DMS114 treated with DMSO at 0.1 percent for 48 hours (cell line): ENCODE data around the gene PRPF6.
"Not testable (repeated sequence)": the region's sequence is repeated elsewhere in the genome, so short reads cannot be mapped to it uniquely, and the experiment has no call there.

Experiments used
- DNase-seq: peaks from one replicate; lab custom pipeline; 2025; ENCODE audit not compliant: unreplicated experiment; lab: John Stamatoyannopoulos, UW

PRPF6 gene

GRCh38 chr20:63959699-63960075 is 21.2 kb upstream of the PRPF6 start:
- DNase-seq = no peak

DNA sequence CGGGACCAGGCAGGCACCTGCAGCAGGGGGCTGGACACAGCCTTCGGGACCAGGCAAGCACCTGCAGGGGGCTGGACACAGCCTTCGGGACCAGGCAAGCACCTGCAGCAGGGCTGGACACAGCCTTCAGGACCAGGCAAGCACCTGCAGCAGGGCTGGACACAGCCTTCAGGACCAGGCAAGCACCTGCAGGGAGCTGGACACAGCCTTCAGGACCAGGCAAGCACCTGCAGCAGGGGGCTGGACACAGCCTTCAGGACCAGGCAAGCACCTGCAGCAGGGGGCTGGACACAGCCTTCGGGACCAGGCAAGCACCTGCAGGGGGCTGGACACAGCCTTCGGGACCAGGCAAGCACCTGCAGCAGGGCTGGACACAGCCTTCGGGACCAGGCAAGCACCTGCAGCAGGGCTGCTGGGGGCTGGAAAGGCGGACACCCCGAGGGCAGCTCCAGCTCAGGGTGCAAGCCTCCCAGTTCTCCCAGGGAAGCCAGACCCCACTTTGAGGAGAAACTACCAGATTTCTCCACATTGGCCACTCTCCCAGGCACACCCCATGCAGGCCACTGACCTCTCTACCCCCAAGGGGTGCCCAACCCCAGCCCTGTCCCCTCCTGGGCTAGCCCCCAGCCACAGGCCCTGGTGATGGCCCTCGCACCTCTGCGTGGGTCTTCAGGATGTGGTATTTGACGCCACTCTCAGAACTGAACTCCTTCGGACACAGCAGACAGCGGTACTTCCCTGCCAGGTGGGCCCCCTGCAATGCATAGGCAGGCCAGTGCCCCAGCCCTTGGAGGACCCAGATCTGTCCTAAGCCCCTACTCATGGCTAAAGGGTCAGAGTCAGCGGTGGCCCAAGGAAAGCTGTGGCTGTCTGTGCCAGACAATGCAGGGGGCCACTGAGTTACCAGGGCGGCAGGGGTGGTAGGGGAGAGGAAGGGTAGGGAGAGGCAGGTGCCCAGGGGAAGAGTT is 20.0 kb upstream of the PRPF6 start:
- not testable (repeated sequence) for DNase-seq

GRCh38 chr20:63961664-63962425 is 19.1 kb upstream of the PRPF6 start:
- no peak for DNase-seq

DNA sequence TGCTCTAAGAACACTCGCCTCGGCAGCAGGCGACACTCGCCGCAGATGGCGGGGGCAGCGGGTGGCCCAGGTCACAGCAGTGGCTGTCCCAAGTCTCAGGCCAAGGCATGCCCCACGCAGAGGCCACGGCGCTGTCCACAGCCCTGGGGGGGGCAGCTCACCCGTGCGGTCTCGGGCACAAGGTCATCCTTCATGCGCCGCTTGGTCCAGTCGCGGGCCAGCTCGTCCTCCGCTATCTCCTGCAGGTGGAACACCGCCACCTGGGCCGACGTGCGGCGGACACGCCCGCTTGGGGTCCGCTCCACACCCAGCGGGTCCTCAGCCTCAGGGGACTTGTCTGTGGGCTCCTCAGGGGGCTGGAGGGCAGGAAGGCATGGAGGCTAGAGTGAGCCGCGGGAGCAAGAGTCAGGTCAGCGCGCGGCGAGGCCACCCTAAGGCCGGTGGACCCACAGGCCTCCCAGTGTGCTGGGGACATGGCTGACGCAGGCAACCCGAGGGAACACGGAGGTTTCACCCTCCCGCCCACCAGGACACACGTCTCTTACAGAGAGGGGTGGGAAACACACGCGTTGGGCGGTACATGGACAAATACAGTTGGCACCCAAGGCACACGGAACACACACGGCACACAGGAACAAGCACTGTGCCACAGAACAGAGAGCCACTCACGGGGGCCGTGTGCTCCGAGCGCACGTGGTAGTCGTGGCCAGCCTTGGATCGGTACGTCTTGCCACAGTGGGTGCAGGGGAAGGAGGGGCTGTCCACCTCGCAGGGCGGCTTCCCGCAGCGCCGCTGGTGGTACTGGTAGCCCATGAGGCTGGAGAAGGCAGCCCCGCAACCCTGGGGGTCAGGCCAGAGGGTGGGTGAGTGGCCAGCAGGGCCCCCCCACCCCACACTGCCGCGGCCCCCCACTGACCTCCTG is 18.2 kb upstream of the PRPF6 start:
- no peak for DNase-seq

DNA sequence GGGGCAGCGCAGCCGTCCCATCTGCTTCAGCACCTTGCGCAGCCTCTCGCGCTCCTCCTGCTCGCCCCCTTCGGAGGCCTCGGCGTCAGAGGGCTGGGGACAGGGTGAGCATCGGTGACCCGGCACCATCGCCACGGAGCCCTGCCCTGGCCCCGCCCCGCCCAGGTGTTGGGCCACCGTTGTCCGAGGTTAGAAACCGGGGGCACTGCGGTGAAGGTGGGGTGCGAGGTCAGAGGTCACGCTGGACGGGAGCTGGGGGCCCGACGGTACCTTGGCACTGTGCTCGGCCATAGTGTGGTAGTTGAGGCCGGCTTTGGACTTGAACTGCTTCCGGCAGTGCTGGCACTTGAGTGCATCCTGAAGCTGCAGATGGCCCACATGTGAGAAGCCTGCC is 17.6 kb upstream of the PRPF6 start:
- no peak for DNase-seq

GRCh38 chr20:63963784-63964301 is 17.1 kb upstream of the PRPF6 start:
- DNase-seq = no peak

- DNase-seq = no peak
Measured at GRCh38 chr20:63964412-63964811, 16.5 kb upstream of the PRPF6 start.

DNA sequence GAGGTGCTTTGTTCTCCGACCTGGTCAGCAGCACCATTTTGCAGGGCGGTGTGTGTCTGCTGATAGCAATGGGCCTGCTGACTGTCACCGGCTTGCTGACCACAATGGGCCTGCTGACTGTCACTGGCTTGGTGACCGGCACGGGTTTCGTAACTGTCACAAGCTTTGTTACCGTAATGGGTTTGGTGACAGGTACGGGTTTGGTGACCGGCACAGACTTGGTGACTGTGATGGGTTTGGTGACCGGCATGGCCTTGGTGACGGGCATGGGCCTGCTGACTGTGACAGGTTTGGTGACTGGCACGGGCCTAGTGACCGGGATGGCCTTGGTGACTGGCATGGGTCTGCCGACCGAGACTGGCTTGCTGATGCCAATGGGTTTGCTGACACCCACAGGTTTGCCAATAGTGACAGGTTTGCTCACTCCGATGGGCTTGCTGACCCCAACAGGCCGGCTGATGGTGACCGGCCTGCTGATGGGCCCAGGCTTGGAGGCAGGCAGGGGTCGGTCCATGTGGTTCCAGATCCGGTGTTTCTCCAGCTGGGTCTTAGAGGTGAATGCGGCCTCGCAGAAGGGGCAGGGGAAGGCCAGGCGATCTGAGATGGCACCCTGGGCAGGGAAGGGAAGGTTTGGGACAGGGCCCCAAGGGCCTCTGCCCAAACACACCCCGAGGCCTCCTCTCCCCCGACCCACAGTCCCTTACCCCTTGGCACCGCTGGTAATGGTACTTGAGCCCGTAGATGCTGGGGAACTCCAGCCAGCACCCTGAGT is 14.6 kb upstream of the PRPF6 start:
- DNase-seq = no peak

GRCh38 chr20:63966944-63967322 is 14.0 kb upstream of the PRPF6 start:
- DNase-seq = no peak

- DNase-seq = no peak
Measured at GRCh38 chr20:63967330-63968135, 13.4 kb upstream of the PRPF6 start.

DNA sequence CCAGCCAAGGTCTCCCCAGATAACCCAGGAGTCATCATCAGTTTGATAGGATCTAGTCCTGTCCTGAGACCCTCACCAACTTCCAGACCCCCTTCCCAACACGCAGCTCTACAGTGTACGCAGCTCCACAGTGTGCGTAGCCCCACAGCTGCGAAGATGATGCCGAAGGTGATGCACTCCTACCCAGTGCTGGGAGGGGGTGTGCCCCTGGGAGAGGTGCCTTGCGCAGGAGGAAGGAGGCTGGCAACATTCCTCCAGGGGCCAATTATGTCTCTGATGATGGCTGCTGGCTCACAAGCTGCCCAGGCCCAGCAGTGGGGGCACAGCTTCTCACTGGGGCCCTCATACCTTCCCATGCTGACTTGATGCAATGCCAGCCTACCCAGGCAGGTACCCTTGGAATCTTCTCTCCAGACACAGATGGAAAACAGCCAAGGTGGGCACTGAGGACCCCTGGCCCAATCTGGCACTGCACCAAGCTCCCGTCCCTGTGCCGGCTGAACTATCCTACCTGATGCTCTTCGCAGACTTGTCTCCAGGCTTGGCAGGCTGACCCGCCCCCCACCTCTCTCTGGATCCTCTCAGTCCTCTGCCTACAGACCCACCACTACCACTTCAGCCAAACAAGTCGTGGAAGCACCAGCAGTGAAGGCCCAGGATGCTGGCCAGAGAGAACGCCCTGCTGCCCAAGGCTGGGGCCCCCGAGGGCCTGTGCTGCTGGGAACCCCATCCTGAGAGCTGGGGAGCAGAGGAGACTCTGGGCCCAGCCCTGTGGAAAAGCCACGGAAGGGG is 12.6 kb upstream of the PRPF6 start:
- DNase-seq = no peak

- DNase-seq = no peak
Measured at GRCh38 chr20:63968928-63969760, 11.8 kb upstream of the PRPF6 start.

- peak; percentile 15 for DNase-seq
Measured at GRCh38 chr20:63969838-63970713, 10.9 kb upstream of the PRPF6 start, which contains the start of gene ZNF512B. TSS of gene ZNF512B (minus strand) at chr20:63969930. CDS start at chr20:63967950, 1,980 bp downstream.

- DNase-seq = no peak
Measured at GRCh38 chr20:63970714-63971431, 10.1 kb upstream of the PRPF6 start.

DNA sequence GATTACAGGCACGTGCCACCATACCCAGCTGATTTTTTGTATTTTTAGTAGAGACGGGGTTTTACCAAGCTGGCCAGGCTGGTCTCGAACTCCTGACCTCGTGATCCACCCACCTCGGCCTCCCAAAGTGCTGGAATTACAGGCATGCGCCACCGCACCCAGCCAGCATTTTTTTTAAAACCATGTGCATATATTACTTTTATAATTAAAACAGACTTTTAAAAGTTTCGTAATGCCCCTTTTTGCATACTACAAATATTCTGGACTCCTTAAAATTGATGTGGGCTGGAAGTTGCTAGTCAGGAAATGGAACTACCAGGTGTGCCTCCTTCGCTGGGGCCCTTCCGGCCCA is 9.0 kb upstream of the PRPF6 start:
- not testable (repeated sequence) for DNase-seq
